ENCODE measurements around the gene GTPBP10. TPM values are rescaled to one million over a fixed set of nuclear protein-coding genes. Genes with fewer than 3 reads are reported as not detected.
A peak's percentile ranks its signal among the peaks of the same experiment; 100 is the strongest.
"Not testable (repeated sequence)": the region's sequence is repeated elsewhere in the genome, so short reads cannot be mapped to it uniquely, and the experiment has no call there.

GTPBP10 gene, protein sequence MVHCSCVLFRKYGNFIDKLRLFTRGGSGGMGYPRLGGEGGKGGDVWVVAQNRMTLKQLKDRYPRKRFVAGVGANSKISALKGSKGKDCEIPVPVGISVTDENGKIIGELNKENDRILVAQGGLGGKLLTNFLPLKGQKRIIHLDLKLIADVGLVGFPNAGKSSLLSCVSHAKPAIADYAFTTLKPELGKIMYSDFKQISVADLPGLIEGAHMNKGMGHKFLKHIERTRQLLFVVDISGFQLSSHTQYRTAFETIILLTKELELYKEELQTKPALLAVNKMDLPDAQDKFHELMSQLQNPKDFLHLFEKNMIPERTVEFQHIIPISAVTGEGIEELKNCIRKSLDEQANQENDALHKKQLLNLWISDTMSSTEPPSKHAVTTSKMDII
- 48.6 TPM for polyA plus RNA-seq (2012; ENCODE audit: insufficient read depth, insufficient read length)

DNA sequence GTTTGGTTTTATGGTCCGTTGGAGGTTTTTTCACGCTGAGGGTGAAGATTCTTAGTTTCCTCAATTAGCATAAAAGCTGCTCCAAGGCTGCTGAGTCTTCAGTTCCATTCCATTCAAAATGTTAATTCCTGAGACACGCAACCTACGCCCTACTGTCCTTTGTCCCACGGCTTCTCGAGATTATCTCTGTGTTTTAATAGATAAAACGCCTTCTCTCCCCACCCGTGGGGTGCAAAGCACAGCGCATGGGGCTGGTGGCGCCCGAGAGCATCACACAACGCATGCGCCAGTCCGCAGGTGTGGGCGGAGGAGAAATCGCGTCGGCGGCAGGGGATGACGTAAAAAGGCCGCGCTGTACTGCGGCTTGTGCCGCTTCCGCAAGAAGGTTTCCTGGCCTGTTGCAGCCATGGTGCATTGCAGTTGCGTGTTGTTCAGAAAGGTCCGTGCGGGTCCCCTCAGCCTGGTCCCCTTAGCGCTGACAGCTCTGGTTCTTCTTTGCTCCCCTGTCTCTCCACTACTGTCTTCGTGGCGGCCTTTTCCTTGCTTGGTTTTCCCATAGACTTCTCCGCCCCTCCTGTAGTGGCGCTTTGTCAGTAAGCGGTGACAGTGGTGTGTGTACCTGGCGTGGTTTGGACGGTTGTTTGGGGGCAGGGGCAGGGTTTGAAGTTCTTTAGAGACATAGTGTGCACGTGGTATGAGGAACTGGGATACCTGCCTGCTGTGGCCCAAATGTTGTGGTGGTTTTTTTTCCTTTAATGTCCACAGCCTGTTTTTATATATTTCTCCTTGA, at the start of gene GTPBP10:
GTPBP10 (plus strand) TSS at position 381 of the 790 bp plus-strand sequence; CDS start at position 407, 26 bp downstream.
- H3K4me3 ChIP-seq (ENCODE audit: low read length), result peak within 1 kb of the TSS; percentile 91
- DNase-seq (ENCODE audit: low read depth, low spot score), result peak; percentile 95

GRCh38 chr7:90298145-90299038, 48.1 kb upstream of the GTPBP10 start:
- H3K4me3 ChIP-seq (ENCODE audit: low read length), result no peak overlapping the region
- DNase-seq (ENCODE audit: low read depth, low spot score), result peak; percentile 7

DNA sequence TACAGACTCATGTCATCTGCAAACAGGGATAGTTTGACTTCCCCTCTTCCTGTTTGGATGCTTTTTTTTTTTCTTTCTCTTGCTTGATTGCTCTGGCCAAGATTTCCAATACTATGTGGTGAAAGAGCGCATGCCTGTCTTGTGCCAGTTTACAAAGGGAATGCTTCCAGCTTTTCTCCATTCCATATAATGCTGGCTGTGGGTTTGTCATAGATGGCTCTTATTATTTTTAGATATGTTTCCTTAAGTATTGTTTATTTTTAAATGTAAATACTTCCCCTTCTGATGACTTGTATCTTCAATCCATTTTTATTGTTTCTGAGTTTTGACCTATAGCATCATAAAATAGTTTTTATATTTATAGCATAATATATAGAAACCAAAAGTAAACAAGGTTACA, 43.3 kb upstream of the GTPBP10 start:
- H3K4me3 ChIP-seq (ENCODE audit: low read length), result no peak overlapping the region
- no peak for DNase-seq (ENCODE audit: low read depth, low spot score)

GRCh38 chr7:90309872-90310271, 36.6 kb upstream of the GTPBP10 start:
- no peak for DNase-seq (ENCODE audit: low read depth, low spot score)
- no peak overlapping the region for H3K4me3 ChIP-seq (ENCODE audit: low read length)

GRCh38 chr7:90311175-90311574, 35.3 kb upstream of the GTPBP10 start:
- DNase-seq (ENCODE audit: low read depth, low spot score), result no peak
- no peak overlapping the region for H3K4me3 ChIP-seq (ENCODE audit: low read length)

- no peak overlapping the region for H3K4me3 ChIP-seq (ENCODE audit: low read length)
- no peak for DNase-seq (ENCODE audit: low read depth, low spot score)
These were observed 33.8 kb upstream of the GTPBP10 start for GRCh38 chr7:90312745-90313144.

GRCh38 chr7:90313907-90314306, 32.6 kb upstream of the GTPBP10 start:
- DNase-seq (ENCODE audit: low read depth, low spot score), result no peak
- no peak overlapping the region for H3K4me3 ChIP-seq (ENCODE audit: low read length)

DNA sequence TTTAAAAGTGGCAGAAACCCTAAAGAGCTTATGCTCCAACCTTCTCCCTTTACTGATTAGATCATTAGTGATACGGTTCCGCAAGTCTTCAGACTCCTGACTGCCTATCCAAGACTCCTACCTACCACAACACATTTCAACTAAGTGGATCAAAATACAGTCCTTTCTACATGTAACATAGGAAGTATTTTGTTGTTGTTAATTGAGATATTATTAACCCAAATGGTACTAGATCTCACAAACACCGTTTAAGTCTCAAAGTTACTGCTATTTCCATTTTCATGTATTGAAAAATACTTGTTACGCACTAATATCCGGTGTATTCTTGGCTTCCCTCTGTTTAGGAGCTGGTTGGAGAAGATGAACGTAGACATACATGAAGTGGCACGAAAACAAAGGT, 26.5 kb upstream of the GTPBP10 start:
- no peak for DNase-seq (ENCODE audit: low read depth, low spot score)
- no peak overlapping the region for H3K4me3 ChIP-seq (ENCODE audit: low read length)

DNA sequence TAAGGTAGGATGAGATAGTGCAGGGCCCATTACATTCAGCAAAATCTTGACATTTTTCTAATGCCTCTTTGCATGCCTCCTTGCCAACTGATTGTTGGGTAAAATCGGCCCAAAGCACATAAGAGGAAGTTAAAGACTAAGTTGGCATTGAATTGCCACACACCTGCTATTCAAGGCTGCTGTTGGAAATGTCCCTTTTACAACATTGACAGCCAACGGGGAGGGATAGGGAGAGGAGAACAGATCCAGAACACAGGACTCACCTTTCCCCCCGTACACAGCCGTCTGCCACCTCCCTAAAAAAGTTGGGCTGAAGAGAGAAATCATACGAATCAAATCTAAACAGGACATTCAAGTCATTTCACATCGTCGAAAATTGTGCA, 26.1 kb upstream of the GTPBP10 start:
- no peak for DNase-seq (ENCODE audit: low read depth, low spot score)
- H3K4me3 ChIP-seq (ENCODE audit: low read length), result no peak overlapping the region

- no peak for DNase-seq (ENCODE audit: low read depth, low spot score)
- no peak within 1 kb of the TSS for H3K4me3 ChIP-seq (ENCODE audit: low read length)
These were observed 25.6 kb upstream of the GTPBP10 start, which contains the start of gene FAM237B for GRCh38 chr7:90320801-90321494. TSS of gene FAM237B (minus strand) at chr7:90321304. CDS start at chr7:90319748, 1,556 bp downstream.

DNA sequence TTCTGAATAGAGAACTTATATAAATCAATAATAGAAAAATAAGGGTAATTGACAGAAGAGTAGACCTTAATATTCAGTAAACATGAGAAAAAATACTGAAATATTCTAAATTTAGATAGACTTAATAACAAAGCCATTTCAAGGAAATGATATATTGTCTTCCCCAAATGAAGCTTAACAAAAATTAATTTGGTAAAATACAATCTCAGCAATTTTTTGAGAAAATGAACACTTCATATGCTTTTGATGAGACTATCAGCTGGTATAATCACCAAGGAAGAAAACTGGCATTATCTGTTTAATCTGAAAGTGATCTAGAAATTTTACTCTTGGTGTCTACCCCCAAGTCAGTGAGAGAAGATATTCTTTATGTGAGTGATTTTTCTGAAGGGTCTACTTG, 23.7 kb upstream of the GTPBP10 start:
- DNase-seq (ENCODE audit: low read depth, low spot score), result no peak
- no peak overlapping the region for H3K4me3 ChIP-seq (ENCODE audit: low read length)

- no peak overlapping the region for H3K4me3 ChIP-seq (ENCODE audit: low read length)
- DNase-seq (ENCODE audit: low read depth, low spot score), result no peak
These were observed 20.0 kb upstream of the GTPBP10 start for GRCh38 chr7:90326500-90326899.

DNA sequence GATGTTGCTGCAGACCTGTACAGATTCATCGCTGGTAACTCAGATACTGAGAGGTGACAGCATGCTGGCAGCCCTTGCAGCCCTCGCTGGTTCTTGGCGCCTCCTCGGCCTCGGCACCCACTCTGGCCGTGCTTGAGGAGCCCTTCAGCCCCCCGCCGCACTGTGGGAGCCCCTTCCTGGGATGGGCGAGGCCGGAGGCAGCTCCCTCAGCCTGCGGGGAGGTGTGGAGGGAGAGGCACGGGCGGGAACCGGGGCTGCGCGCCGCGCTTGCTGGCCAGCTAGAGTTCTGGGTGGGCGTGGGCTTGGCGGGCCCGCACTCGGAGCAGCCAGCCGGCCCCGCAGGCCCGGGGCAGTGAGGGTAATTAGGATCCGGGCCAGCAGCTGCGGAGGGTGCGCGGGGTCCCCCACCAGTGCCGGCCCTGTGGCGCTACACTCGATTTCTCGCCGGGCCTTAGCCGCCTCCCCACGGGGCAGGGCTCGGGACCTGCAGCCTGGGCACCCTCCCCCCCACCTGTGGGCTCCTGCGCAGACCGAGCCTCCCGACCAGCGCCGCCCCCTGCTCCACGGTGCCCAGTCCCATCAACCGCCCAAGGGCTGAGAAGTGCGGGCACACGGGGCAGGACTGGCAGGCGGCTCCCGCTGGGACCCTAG, 12.2 kb upstream of the GTPBP10 start:
- H3K4me3 ChIP-seq (ENCODE audit: low read length), result no peak overlapping the region
- no peak for DNase-seq (ENCODE audit: low read depth, low spot score)

DNA sequence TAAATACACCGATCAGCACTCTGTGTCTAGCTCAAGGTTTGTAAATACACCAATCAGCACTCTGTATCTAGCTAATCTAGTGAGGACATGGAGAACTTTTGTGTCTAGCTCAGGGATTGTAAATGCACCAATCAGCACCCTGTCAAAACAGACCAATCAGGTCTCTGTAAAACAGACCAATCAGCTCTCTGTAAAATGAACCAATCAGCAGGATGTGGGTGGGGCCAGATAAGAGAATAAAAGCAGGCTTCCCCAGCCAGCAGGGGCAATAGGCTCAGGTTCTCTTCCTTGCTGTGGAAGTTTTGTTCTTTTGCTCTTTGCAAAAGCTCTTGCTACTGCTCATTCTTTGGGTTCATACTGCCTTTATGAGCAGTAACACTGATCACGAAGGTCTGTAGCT, 11.6 kb upstream of the GTPBP10 start:
- not testable (repeated sequence) for H3K4me3 ChIP-seq (ENCODE audit: low read length); DNase-seq (ENCODE audit: low read depth, low spot score)

GRCh38 chr7:90337106-90337505, 9.4 kb upstream of the GTPBP10 start:
- DNase-seq (ENCODE audit: low read depth, low spot score), result no peak
- no peak overlapping the region for H3K4me3 ChIP-seq (ENCODE audit: low read length)

GRCh38 chr7:90345016-90345415, 1.5 kb upstream of the GTPBP10 start:
- H3K4me3 ChIP-seq (ENCODE audit: low read length), result no peak overlapping the region
- no peak for DNase-seq (ENCODE audit: low read depth, low spot score)

- H3K4me3 ChIP-seq (ENCODE audit: low read length), result peak overlapping the region; percentile 91
- DNase-seq (ENCODE audit: low read depth, low spot score), result no peak
These were observed 751 bp upstream of the GTPBP10 start for GRCh38 chr7:90345595-90346335.

- no peak for DNase-seq (ENCODE audit: low read depth, low spot score)
- peak overlapping the region; percentile 91 for H3K4me3 ChIP-seq (ENCODE audit: low read length)
These were observed 1.2 kb downstream of the GTPBP10 start for GRCh38 chr7:90347759-90348158.

Data from Jurkat, Clone E6-1 (cell line).